ENCODE data around the gene PPP1R15A.
A peak's percentile ranks its signal among the peaks of the same experiment; 100 is the strongest.

Gene PPP1R15A

DNA sequence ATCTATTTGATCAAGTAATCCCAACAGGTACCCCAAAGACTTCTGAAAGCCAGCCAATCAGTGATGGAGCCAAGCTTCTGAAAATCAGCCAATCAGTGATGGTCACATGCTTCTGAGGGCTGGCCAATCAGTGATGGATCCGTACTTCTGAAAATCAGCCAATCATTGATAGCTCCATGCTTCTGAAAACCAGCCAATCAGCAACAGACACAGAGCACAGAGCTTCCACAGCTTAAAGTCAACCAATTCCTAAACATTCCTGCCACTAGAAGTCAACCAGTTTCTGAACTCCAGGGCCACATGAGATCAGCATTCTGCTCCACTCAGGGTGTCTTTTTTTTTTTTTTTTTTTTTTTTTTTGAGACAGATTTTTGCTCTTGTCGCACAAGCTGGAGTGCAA lies 27.7 kb upstream of the PPP1R15A start:
- POLR2A ChIA-PET: interaction anchor here (0.6 to 5.0 kb wide), 5 partner anchors 18 to 120 kb away, joined by 3 to 26 read pairs (median 7); partner anchors contain the start of genes PLEKHA4 and PPP1R15A

DNA sequence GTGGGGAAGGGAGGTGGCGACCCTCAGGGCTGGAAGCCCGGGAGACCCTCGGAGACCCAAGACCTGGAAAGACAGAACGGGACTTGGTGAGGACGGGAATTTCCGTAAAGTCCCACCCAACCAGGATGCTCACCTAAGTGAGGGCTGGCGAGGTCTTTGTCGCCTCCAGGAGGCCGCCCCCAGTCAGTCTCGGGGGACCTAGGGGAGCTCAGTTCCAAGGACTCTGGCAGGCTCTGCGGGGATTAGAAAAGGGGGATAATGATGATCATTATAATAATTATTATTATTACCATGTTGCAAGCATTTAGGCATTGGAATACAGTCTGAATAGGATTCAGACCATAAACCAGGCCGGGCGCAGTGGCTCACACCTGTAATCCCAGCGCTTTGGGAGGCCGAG lies 26.8 kb upstream of the PPP1R15A start:
- no peaks in the 10 kb centered on the region for H3K4me1 ChIP-seq (ENCODE audit: control insufficient read depth, insufficient read depth, low read length)
- H3K27ac ChIP-seq (ENCODE audit: extremely low read depth, low read depth, low read length): no peak overlapping the region
- H3K4me3 ChIP-seq (ENCODE audit: low read depth, low read length): no peak overlapping the region
- no peaks in the 10 kb centered on the region; a peak in 1 of 3 replicates for H3K36me3 ChIP-seq (ENCODE audit: control insufficient read depth in 2 of 2, insufficient read depth in 1 of 2, low read length in 2 of 2)
- H3K9me3 ChIP-seq (ENCODE audit: control insufficient read depth, insufficient read depth, low read depth, low read length): no peaks in the 10 kb centered on the region
- ChIA-PET CTCF (interaction anchor here (0.7 to 7.0 kb wide), 6 partner anchors 9 to 526 kb away, joined by 3 to 160 read pairs (median 12); no protein-coding TSS in a partner anchor), POLR2A (interaction anchor here (0.6 to 5.0 kb wide), 3 partner anchors 23 to 243 kb away, joined by 3 to 26 read pairs (median 7); partner anchors contain the start of genes PLEKHA4 and PPP1R15A)
- TF ChIP-seq, protein P1, sequence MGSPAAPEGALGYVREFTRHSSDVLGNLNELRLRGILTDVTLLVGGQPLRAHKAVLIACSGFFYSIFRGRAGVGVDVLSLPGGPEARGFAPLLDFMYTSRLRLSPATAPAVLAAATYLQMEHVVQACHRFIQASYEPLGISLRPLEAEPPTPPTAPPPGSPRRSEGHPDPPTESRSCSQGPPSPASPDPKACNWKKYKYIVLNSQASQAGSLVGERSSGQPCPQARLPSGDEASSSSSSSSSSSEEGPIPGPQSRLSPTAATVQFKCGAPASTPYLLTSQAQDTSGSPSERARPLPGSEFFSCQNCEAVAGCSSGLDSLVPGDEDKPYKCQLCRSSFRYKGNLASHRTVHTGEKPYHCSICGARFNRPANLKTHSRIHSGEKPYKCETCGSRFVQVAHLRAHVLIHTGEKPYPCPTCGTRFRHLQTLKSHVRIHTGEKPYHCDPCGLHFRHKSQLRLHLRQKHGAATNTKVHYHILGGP (tag by site-specific recombination; IDR thresholded peaks at IDR 0.05): no peak
- no peak for TF ChIP-seq ZNF335 (tag by site-specific recombination; conservative IDR thresholded peaks at IDR 0.05)
- TF ChIP-seq, protein P2, sequence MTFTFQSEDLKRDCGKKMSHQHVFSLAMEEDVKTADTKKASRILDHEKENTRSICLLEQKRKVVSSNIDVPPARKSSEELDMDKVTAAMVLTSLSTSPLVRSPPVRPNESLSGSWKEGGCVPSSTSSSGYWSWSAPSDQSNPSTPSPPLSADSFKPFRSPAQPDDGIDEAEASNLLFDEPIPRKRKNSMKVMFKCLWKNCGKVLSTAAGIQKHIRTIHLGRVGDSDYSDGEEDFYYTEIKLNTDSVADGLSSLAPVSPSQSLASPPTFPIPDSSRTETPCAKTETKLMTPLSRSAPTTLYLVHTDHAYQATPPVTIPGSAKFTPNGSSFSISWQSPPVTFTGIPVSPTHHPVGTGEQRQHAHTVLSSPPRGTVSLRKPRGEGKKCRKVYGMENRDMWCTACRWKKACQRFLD (tag by site-specific recombination; IDR thresholded peaks at IDR 0.05): no peak
- no peak for TF ChIP-seq ZNF391 (tag by site-specific recombination; IDR thresholded peaks at IDR 0.05; ENCODE audit: borderline replicate concordance, low read depth)
- TF ChIP-seq, protein P3, sequence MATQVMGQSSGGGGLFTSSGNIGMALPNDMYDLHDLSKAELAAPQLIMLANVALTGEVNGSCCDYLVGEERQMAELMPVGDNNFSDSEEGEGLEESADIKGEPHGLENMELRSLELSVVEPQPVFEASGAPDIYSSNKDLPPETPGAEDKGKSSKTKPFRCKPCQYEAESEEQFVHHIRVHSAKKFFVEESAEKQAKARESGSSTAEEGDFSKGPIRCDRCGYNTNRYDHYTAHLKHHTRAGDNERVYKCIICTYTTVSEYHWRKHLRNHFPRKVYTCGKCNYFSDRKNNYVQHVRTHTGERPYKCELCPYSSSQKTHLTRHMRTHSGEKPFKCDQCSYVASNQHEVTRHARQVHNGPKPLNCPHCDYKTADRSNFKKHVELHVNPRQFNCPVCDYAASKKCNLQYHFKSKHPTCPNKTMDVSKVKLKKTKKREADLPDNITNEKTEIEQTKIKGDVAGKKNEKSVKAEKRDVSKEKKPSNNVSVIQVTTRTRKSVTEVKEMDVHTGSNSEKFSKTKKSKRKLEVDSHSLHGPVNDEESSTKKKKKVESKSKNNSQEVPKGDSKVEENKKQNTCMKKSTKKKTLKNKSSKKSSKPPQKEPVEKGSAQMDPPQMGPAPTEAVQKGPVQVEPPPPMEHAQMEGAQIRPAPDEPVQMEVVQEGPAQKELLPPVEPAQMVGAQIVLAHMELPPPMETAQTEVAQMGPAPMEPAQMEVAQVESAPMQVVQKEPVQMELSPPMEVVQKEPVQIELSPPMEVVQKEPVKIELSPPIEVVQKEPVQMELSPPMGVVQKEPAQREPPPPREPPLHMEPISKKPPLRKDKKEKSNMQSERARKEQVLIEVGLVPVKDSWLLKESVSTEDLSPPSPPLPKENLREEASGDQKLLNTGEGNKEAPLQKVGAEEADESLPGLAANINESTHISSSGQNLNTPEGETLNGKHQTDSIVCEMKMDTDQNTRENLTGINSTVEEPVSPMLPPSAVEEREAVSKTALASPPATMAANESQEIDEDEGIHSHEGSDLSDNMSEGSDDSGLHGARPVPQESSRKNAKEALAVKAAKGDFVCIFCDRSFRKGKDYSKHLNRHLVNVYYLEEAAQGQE (tag by site-specific recombination; IDR thresholded peaks at IDR 0.05): no peak
- TF ChIP-seq ZNF629 (tag by site-specific recombination; IDR thresholded peaks at IDR 0.05): no peak
- TF ChIP-seq BCL11A (tag by site-specific recombination; IDR thresholded peaks at IDR 0.05; ENCODE audit: low read depth): no peak
- TF ChIP-seq, protein P4, sequence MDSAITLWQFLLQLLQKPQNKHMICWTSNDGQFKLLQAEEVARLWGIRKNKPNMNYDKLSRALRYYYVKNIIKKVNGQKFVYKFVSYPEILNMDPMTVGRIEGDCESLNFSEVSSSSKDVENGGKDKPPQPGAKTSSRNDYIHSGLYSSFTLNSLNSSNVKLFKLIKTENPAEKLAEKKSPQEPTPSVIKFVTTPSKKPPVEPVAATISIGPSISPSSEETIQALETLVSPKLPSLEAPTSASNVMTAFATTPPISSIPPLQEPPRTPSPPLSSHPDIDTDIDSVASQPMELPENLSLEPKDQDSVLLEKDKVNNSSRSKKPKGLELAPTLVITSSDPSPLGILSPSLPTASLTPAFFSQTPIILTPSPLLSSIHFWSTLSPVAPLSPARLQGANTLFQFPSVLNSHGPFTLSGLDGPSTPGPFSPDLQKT (IDR thresholded peaks at IDR 0.05; ENCODE audit: borderline replicate concordance, low read depth, low read length): no peak
- no peak for TF ChIP-seq ZFP41 (tag by site-specific recombination; IDR thresholded peaks at IDR 0.05; ENCODE audit: borderline replicate concordance)

More for the DNA sequence above, 27.7 kb upstream of the PPP1R15A start:
- Histone ChIP-seq H3K27ac (ENCODE audit: extremely low read depth, low read depth, low read length) (no peak overlapping the region), H3K4me3 (ENCODE audit: low read depth, low read length) (no peak overlapping the region), H3K36me3 (ENCODE audit: control insufficient read depth in 2 of 2, insufficient read depth in 1 of 2, low read length in 2 of 2) (no peaks in the 10 kb centered on the region; a peak in 1 of 3 replicates), H3K9me3 (ENCODE audit: control insufficient read depth, insufficient read depth, low read depth, low read length) (no peaks in the 10 kb centered on the region), H3K4me1 (ENCODE audit: control insufficient read depth, insufficient read depth, low read length) (no peaks in the 10 kb centered on the region)
- TF ChIP-seq, protein P5, sequence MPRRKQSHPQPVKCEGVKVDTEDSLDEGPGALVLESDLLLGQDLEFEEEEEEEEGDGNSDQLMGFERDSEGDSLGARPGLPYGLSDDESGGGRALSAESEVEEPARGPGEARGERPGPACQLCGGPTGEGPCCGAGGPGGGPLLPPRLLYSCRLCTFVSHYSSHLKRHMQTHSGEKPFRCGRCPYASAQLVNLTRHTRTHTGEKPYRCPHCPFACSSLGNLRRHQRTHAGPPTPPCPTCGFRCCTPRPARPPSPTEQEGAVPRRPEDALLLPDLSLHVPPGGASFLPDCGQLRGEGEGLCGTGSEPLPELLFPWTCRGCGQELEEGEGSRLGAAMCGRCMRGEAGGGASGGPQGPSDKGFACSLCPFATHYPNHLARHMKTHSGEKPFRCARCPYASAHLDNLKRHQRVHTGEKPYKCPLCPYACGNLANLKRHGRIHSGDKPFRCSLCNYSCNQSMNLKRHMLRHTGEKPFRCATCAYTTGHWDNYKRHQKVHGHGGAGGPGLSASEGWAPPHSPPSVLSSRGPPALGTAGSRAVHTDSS (tag by site-specific recombination; IDR thresholded peaks at IDR 0.05): no peak
- TF ChIP-seq SETDB1 (IDR thresholded peaks at IDR 0.05; ENCODE audit: insufficient read length, low read length) (no peak), ZBTB8A (tag by site-specific recombination; IDR thresholded peaks at IDR 0.05) (no peak), KLF8 (tag by site-specific recombination; IDR thresholded peaks at IDR 0.05) (no peak), ZNF354C (tag by site-specific recombination; IDR thresholded peaks at IDR 0.05; ENCODE audit: borderline replicate concordance, low read depth) (no peak), ZNF266 (tag by site-specific recombination; IDR thresholded peaks at IDR 0.05; ENCODE audit: low read depth) (no peak), ZNF670 (tag by site-specific recombination; IDR thresholded peaks at IDR 0.05; ENCODE audit: low read depth) (no peak), SCRT1 (tag by site-specific recombination; IDR thresholded peaks at IDR 0.05; ENCODE audit: borderline replicate concordance) (no peak), ZNF660 (tag by site-specific recombination; IDR thresholded peaks at IDR 0.05) (no peak), ZNF548 (tag by site-specific recombination; IDR thresholded peaks at IDR 0.05) (no peak), ZNF529 (tag by site-specific recombination; IDR thresholded peaks at IDR 0.05; ENCODE audit: insufficient replicate concordance) (no peak), ZNF624 (tag by site-specific recombination; IDR thresholded peaks at IDR 0.05) (no peak), SP2 (tag by site-specific recombination; IDR thresholded peaks at IDR 0.05) (peak; percentile 52), ZNF341 (tag by site-specific recombination; IDR thresholded peaks at IDR 0.05; ENCODE audit: low read depth) (no peak)
- TF ChIP-seq, protein P6, sequence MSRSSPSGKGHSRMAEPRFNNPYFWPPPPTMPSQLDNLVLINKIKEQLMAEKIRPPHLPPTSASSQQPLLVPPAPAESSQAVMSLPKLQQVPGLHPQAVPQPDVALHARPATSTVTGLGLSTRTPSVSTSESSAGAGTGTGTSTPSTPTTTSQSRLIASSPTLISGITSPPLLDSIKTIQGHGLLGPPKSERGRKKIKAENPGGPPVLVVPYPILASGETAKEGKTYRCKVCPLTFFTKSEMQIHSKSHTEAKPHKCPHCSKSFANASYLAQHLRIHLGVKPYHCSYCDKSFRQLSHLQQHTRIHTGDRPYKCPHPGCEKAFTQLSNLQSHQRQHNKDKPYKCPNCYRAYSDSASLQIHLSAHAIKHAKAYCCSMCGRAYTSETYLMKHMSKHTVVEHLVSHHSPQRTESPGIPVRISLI (tag by site-specific recombination; IDR thresholded peaks at IDR 0.05): 0 out of 2 replicates have a peak, but pooled peaks have one; percentile 46
- TF ChIP-seq, protein P7, sequence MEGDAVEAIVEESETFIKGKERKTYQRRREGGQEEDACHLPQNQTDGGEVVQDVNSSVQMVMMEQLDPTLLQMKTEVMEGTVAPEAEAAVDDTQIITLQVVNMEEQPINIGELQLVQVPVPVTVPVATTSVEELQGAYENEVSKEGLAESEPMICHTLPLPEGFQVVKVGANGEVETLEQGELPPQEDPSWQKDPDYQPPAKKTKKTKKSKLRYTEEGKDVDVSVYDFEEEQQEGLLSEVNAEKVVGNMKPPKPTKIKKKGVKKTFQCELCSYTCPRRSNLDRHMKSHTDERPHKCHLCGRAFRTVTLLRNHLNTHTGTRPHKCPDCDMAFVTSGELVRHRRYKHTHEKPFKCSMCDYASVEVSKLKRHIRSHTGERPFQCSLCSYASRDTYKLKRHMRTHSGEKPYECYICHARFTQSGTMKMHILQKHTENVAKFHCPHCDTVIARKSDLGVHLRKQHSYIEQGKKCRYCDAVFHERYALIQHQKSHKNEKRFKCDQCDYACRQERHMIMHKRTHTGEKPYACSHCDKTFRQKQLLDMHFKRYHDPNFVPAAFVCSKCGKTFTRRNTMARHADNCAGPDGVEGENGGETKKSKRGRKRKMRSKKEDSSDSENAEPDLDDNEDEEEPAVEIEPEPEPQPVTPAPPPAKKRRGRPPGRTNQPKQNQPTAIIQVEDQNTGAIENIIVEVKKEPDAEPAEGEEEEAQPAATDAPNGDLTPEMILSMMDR (tag by site-specific recombination; IDR thresholded peaks at IDR 0.05): 0 out of 2 replicates have a peak, but pooled peaks have one; percentile 14
- CTCF ChIA-PET: interaction anchor here (0.6 to 7.0 kb wide), 15 partner anchors 9 to 261 kb away, joined by 3 to 160 read pairs (median 5); partner anchors contain the start of genes CA11, HSD17B14 and RUVBL2

Measured in HEK293 (cell line).